ENCODE data around the gene IL20. TPM values are rescaled to one million over a fixed set of nuclear protein-coding genes. Genes with fewer than 3 reads are reported as not detected.

The IL20 gene, protein sequence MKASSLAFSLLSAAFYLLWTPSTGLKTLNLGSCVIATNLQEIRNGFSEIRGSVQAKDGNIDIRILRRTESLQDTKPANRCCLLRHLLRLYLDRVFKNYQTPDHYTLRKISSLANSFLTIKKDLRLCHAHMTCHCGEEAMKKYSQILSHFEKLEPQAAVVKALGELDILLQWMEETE
- total RNA-seq = not detected in 2 replicates

GRCh38 chr1:206864939-206865671 is at the start of gene IL20:
IL20 (plus strand) TSS chr1:206865623; CDS start chr1:206865853, 230 bp downstream.

DNA sequence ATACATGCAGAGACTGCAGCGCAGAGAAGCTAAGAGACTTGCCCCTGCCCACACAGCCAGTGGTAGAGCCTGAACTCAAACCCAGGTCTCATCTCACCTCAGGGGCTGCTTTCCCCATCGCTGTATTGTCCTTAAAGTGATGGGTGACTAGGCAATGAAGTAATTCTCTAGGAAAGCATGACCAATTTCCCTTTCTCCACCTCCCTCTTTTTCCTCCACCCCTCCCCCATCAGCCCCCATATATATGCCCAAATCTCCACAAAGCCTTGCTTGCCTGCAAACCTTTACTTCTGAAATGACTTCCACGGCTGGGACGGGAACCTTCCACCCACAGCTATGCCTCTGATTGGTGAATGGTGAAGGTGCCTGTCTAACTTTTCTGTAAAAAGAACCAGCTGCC is 31.8 kb downstream of the IL20 start, which contains the start of gene IL24:
TSS of gene IL24 (plus strand) at position 269 of the 400 bp plus-strand sequence. CDS start 390 bp downstream, outside the sequence.

Other genes with a start within 250 kb of the IL20 start
- 9.2 and 9.3 TPM in 2 replicates for gene DYRK3, start 230.1 kb upstream of the IL20 start, total RNA-seq
- gene MAPKAPK2, start 180.7 kb upstream of the IL20 start, total RNA-seq = 22.5 and 48.8 TPM in 2 replicates
- not detected in 2 replicates for gene IL19, start 94.8 kb upstream of the IL20 start, total RNA-seq
- gene IL10, start 93.1 kb upstream of the IL20 start, total RNA-seq = not detected in 2 replicates
- gene IL24, start 31.8 kb downstream of the IL20 start, total RNA-seq = not detected in 2 replicates
- gene FCMR, start 56.3 kb downstream of the IL20 start, total RNA-seq = not detected in 2 replicates
- gene PIGR, start 80.8 kb downstream of the IL20 start, total RNA-seq = not detected in 2 replicates
- not detected in 2 replicates for gene FCAMR, start 104.8 kb downstream of the IL20 start, total RNA-seq
- under 0.01 TPM in 1 of 2 replicates, not detected in the other for gene C1orf116, start 167.1 kb downstream of the IL20 start, total RNA-seq
- gene YOD1, start 185.6 kb downstream of the IL20 start, total RNA-seq = 4.4 and 6.4 TPM in 2 replicates
- gene PFKFB2, start 187.7 kb downstream of the IL20 start, total RNA-seq = 0.49 and 0.82 TPM in 2 replicates
- gene C4BPB, start 223.2 kb downstream of the IL20 start, total RNA-seq = not detected in 2 replicates
- not detected in 2 replicates for gene C4BPA, start 238.6 kb downstream of the IL20 start, total RNA-seq